ENCODE data around the gene PCNX2. TPM values are rescaled to one million over a fixed set of nuclear protein-coding genes. Genes with fewer than 3 reads are reported as not detected.

PCNX2 gene
- total and polyA plus RNA-seq, 2 experiments from 2014 or later, result 3.9 to 11.0 TPM

DNA sequence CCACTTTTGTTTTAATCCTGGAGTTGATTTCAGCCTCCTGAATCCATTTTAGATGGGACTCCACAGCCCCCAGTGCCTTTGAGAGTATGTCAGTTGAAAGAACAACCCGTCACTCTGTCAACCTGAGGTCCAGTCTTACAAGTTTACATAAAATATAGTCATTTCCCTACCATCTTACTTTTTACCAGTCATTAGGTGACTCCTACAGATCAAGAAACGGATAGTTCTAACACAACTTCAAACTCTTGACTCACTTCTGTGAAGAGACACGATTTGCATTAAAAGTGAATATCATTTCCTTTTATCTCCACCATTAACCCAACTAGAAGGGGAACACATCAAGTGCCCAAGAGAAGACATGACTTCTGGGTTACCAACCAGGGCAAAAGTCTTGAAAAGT lies 198.0 kb downstream of the PCNX2 start:
- no peaks in the 10 kb centered on the region for H4K20me1 ChIP-seq (ENCODE audit: insufficient read depth, poor library complexity, severe bottlenecking)
- no peak overlapping the region for H2AFZ ChIP-seq
- no peaks in the 10 kb centered on the region for H3K36me3 ChIP-seq (replicated peaks; ENCODE audit: insufficient read depth, low read depth)
- no peak overlapping the region for H3K4me2 ChIP-seq
- H3K4me3 ChIP-seq, result no peak overlapping the region
- 92% methylated on average over 3 of the region's 3 CpGs for WGBS (ENCODE audit: low lambda C conversion rate, missing lambda C conversion rate)
- no peaks in the 10 kb centered on the region for H3K27me3 ChIP-seq
- H3K79me2 ChIP-seq, result no peaks in the 10 kb centered on the region
- no peaks in the 10 kb centered on the region for H3K4me1 ChIP-seq (ENCODE audit: insufficient read depth)
- H3K9me3 ChIP-seq (ENCODE audit: low read depth), result no peaks in the 10 kb centered on the region
- DNase-seq (ENCODE audit: low spot score), result no peak
- H3K27ac ChIP-seq, result no peak overlapping the region
- H3K9me2 ChIP-seq (replicated peaks; ENCODE audit: insufficient read depth), result no peaks in the 10 kb centered on the region
- TF ChIP-seq EZH2phosphoT487 (IDR thresholded peaks at IDR 0.05; ENCODE audit: low read depth, severe bottlenecking, unreplicated experiment) (no peak), EZH2 (IDR thresholded peaks at IDR 0.05; ENCODE audit: borderline replicate concordance) (no peak)
- TF ChIP-seq, protein P1, sequence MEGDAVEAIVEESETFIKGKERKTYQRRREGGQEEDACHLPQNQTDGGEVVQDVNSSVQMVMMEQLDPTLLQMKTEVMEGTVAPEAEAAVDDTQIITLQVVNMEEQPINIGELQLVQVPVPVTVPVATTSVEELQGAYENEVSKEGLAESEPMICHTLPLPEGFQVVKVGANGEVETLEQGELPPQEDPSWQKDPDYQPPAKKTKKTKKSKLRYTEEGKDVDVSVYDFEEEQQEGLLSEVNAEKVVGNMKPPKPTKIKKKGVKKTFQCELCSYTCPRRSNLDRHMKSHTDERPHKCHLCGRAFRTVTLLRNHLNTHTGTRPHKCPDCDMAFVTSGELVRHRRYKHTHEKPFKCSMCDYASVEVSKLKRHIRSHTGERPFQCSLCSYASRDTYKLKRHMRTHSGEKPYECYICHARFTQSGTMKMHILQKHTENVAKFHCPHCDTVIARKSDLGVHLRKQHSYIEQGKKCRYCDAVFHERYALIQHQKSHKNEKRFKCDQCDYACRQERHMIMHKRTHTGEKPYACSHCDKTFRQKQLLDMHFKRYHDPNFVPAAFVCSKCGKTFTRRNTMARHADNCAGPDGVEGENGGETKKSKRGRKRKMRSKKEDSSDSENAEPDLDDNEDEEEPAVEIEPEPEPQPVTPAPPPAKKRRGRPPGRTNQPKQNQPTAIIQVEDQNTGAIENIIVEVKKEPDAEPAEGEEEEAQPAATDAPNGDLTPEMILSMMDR (IDR thresholded peaks at IDR 0.05; ENCODE audit: poor library complexity), result no peak

DNA sequence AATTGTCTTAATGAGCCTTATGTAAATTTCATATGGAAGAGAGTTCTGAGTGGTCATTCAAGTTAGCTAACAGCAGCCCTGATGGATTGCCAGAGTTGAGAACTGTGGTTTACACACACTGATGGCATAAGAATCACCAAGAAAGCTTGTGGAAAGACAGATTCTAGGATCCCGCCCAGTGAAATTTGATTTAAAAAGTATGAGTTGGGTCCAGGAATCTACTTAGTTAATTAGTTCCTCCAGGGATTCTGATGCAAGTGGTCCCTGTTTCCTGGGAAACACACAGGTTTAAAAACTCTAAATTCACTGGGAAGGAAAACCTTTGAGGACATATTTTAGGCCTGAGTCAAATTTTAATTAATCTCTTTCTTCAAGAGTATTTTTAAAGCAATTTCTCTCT lies 200.8 kb downstream of the PCNX2 start:
- Histone ChIP-seq H3K79me2 (no peaks in the 10 kb centered on the region), H3K36me3 (replicated peaks; ENCODE audit: insufficient read depth, low read depth) (no peaks in the 10 kb centered on the region), H2AFZ (no peak overlapping the region), H3K27ac (no peak overlapping the region), H3K4me3 (no peak overlapping the region), H3K4me2 (no peak overlapping the region), H4K20me1 (ENCODE audit: insufficient read depth, poor library complexity, severe bottlenecking) (no peaks in the 10 kb centered on the region), H3K9me2 (replicated peaks; ENCODE audit: insufficient read depth) (no peaks in the 10 kb centered on the region), H3K9me3 (ENCODE audit: low read depth) (no peaks in the 10 kb centered on the region), H3K4me1 (ENCODE audit: insufficient read depth) (no peaks in the 10 kb centered on the region), H3K27me3 (no peaks in the 10 kb centered on the region)
- 90% methylated on average over 1 of the region's 1 CpG for WGBS (ENCODE audit: low lambda C conversion rate, missing lambda C conversion rate)
- no peak for DNase-seq (ENCODE audit: low spot score)
- TF ChIP-seq, protein P1 (IDR thresholded peaks at IDR 0.05; ENCODE audit: poor library complexity), result no peak
- TF ChIP-seq EZH2phosphoT487 (IDR thresholded peaks at IDR 0.05; ENCODE audit: low read depth, severe bottlenecking, unreplicated experiment) (no peak), EZH2 (IDR thresholded peaks at IDR 0.05; ENCODE audit: borderline replicate concordance) (no peak)

DNA sequence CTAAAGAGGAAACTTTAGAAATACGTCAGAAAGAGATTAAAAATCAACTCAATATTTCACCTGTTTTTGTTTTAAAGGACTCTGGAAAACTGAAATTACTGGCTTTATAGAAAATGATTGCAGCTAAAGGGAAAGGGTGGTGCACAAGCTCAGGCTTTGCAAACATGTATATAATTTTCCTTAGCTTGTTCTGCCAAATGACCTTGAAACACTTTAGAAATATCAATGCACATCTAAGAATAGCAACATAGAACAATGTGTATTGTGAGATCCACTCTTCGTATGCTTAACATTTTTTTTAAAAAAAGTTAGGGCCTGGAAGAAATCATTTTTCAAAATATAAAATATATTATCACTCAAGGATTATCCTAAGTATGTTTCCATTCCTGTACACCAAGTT lies 201.3 kb downstream of the PCNX2 start:
- no peak for TF ChIP-seq EZH2phosphoT487 (IDR thresholded peaks at IDR 0.05; ENCODE audit: low read depth, severe bottlenecking, unreplicated experiment)
- no peak for TF ChIP-seq EZH2 (IDR thresholded peaks at IDR 0.05; ENCODE audit: borderline replicate concordance)
- TF ChIP-seq, protein P1 (IDR thresholded peaks at IDR 0.05; ENCODE audit: poor library complexity), result no peak
- Histone ChIP-seq H3K9me2 (replicated peaks; ENCODE audit: insufficient read depth) (no peaks in the 10 kb centered on the region), H3K4me1 (ENCODE audit: insufficient read depth) (no peaks in the 10 kb centered on the region), H4K20me1 (ENCODE audit: insufficient read depth, poor library complexity, severe bottlenecking) (no peaks in the 10 kb centered on the region), H3K27me3 (no peaks in the 10 kb centered on the region), H3K27ac (no peak overlapping the region), H3K4me3 (no peak overlapping the region), H3K79me2 (no peaks in the 10 kb centered on the region), H2AFZ (no peak overlapping the region), H3K9me3 (ENCODE audit: low read depth) (no peaks in the 10 kb centered on the region), H3K4me2 (no peak overlapping the region), H3K36me3 (replicated peaks; ENCODE audit: insufficient read depth, low read depth) (no peaks in the 10 kb centered on the region)
- DNase-seq (ENCODE audit: low spot score), result no peak
- WGBS (ENCODE audit: low lambda C conversion rate, missing lambda C conversion rate), result 86% methylated on average over 2 of the region's 2 CpGs

Data from hepatocyte (in vitro differentiated cells).